Measurements from ENCODE around the gene CD248. TPM values are rescaled to one million over a fixed set of nuclear protein-coding genes. Genes with fewer than 3 reads are reported as not detected.

CD248 gene
- polyA plus RNA-seq, 2 of the 4 experiments (the other 2 are of a cell fraction) = 0.03 TPM; not detected in 1

DNA sequence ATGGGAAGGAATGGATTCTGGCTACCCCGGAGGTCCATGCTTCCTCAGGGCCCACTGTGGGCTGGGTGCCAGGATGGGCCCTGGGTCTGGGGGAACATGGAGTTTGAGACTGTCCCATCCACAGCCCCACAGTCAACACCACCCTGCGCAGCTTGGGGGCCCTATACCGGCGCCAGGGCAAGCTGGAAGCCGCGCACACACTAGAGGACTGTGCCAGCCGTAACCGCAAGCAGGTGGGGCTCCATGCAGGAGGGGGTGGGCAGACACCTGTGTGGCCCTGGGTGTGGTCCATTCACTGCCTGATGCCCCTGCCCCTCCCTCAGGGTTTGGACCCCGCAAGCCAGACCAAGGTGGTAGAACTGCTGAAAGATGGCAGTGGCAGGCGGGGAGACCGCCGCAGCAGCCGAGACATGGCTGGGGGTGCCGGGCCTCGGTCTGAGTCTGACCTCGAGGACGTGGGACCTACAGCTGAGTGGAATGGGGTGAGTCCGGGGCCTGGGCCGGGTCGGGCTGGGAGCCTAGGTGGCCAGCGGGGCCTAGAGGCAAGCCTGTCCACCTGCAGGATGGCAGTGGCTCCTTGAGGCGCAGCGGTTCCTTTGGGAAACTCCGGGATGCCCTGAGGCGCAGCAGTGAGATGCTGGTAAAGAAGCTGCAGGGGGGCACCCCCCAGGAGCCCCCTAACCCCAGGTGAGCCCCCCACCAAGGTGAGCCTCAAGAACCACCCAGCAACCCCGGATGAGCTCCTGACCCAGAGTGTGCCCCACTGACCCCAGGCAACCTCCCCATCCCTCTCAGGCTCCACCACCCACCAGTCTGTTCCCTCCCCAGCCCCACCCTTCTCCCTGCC is 51.1 kb downstream of the CD248 start:
- H3K4me3 ChIP-seq = no peak overlapping the region
- 87% methylated on average over 14 of the region's 26 CpGs for WGBS (ENCODE audit: missing lambda C conversion rate)
- peaks cover 19% of the 10 kb centered on the region for H3K4me1 ChIP-seq
- TF ChIP-seq HOXB5 (CRISPR knock-in tag; IDR thresholded peaks at IDR 0.05) = no peak
- TF ChIP-seq NR3C1 (IDR thresholded peaks at IDR 0.05) = no peak
- no peak for TF ChIP-seq HOXB13 (CRISPR knock-in tag; IDR thresholded peaks at IDR 0.05; ENCODE audit: low read depth)
- TF ChIP-seq RCOR1 (IDR thresholded peaks at IDR 0.05; ENCODE audit: low read depth, low read length) = no peak
- no peak for TF ChIP-seq ZSCAN20 (CRISPR knock-in tag; IDR thresholded peaks at IDR 0.05)
- no peak for TF ChIP-seq NPAS2 (CRISPR knock-in tag; IDR thresholded peaks at IDR 0.05; ENCODE audit: borderline replicate concordance)
- no peak for TF ChIP-seq ZC3H11A (IDR thresholded peaks at IDR 0.05)
- TF ChIP-seq ZFP36 (IDR thresholded peaks at IDR 0.05; ENCODE audit: borderline replicate concordance, partially characterized antibody) = no peak
- TF ChIP-seq TP53 (CRISPR knock-in tag; IDR thresholded peaks at IDR 0.05) = no peak
- TF ChIP-seq EP300 (IDR thresholded peaks at IDR 0.05) = no peak
- no peak for ATAC-seq
- DNase-seq (ENCODE audit: low read depth in 1 of 2, low spot score in 1 of 2) = no peak
- H3K9me3 ChIP-seq = no peaks in the 10 kb centered on the region
- no peak overlapping the region for H3K27ac ChIP-seq
- POLR2A ChIA-PET = no interaction called here
- H3K4me2 ChIP-seq = no peak overlapping the region
- CTCF ChIA-PET = interaction anchor here (0.7 to 2.8 kb wide), 4 partner anchors 15 to 46 kb away, joined by 3 to 13 read pairs (median 3); partner anchors contain the start of gene TMEM151A
- FAIRE-seq = no peak

DNA sequence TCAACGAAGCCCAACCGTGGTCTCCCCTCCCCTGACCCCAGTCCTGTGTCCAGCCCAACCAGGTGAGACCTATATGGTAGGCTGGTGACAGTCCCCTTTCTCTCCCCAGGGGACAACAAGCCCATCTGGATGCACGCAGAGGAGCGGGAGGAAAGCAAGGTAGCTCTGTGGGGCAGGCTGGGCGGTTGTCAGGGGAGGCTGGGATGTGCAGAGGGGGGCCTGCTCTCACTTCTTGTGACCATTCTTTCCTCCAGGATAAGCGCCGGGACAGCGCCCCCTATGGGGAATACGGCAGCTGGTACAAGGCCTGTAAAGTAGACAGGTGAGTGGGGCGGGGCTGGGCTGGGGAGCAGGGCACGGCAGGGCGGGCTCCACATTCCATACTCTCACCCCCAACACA is 51.9 kb downstream of the CD248 start:
- FAIRE-seq = no peak
- H3K4me2 ChIP-seq = no peak overlapping the region
- no peaks in the 10 kb centered on the region for H3K9me3 ChIP-seq
- TF ChIP-seq, protein P1, sequence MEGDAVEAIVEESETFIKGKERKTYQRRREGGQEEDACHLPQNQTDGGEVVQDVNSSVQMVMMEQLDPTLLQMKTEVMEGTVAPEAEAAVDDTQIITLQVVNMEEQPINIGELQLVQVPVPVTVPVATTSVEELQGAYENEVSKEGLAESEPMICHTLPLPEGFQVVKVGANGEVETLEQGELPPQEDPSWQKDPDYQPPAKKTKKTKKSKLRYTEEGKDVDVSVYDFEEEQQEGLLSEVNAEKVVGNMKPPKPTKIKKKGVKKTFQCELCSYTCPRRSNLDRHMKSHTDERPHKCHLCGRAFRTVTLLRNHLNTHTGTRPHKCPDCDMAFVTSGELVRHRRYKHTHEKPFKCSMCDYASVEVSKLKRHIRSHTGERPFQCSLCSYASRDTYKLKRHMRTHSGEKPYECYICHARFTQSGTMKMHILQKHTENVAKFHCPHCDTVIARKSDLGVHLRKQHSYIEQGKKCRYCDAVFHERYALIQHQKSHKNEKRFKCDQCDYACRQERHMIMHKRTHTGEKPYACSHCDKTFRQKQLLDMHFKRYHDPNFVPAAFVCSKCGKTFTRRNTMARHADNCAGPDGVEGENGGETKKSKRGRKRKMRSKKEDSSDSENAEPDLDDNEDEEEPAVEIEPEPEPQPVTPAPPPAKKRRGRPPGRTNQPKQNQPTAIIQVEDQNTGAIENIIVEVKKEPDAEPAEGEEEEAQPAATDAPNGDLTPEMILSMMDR (IDR thresholded peaks at IDR 0.05) = peak; percentile 31; the same call in 2 of the 3 replicates
- TF ChIP-seq BHLHE40 (IDR thresholded peaks at IDR 0.05; ENCODE audit: low read depth, low read length) = no peak
- H3K27ac ChIP-seq = no peak overlapping the region
- no peak for ATAC-seq
- DNase-seq (ENCODE audit: low read depth in 1 of 2, low spot score in 1 of 2) = peak in 1 of 2 experiments; percentile 41
- CTCF ChIA-PET = interaction anchor here (0.5 to 0.9 kb wide), 4 partner anchors 14 to 120 kb away, joined by 3 read pairs; partner anchors contain the start of gene TMEM151A
- WGBS (ENCODE audit: missing lambda C conversion rate) = 86% methylated on average over 10 of the region's 12 CpGs
- H3K4me1 ChIP-seq = peaks cover 17% of the 10 kb centered on the region
- H3K4me3 ChIP-seq = no peak overlapping the region
- POLR2A ChIA-PET = no interaction called here

Other genes with a start within 250 kb of the CD248 start
- 48.2 and 71.7 TPM in 2 replicates for gene PACS1, start 246.8 kb downstream of the CD248 start, polyA plus RNA-seq (2011; rRNA removed)
- gene PACS1, start 246.8 kb downstream of the CD248 start, polyA plus RNA-seq (2017; fragmentation: RNase III; extraction: RNeasy Plus Mini Kit Qiagen cat#74134 plus additional on column Dnase treatment) = 49.4 to 64.0 TPM (median 59.1 TPM) in 3 replicates
- gene KLC2, start 59.3 kb downstream of the CD248 start, polyA plus RNA-seq (2011; rRNA removed) = 13.7 and 13.8 TPM in 2 replicates
- gene KLC2, start 59.3 kb downstream of the CD248 start, polyA plus RNA-seq (2017; fragmentation: RNase III; extraction: RNeasy Plus Mini Kit Qiagen cat#74134 plus additional on column Dnase treatment) = 35.1 to 35.8 TPM (median 35.2 TPM) in 3 replicates
- 87.8 and 104 TPM in 2 replicates for gene RAB1B, start 48.4 kb downstream of the CD248 start, polyA plus RNA-seq (2011; rRNA removed)
- gene RAB1B, start 48.4 kb downstream of the CD248 start, polyA plus RNA-seq (2017; fragmentation: RNase III; extraction: RNeasy Plus Mini Kit Qiagen cat#74134 plus additional on column Dnase treatment) = 141 to 149 TPM (median 147 TPM) in 3 replicates
- gene CNIH2, start 38.9 kb downstream of the CD248 start, polyA plus RNA-seq (2011; rRNA removed) = 0.95 and 0.98 TPM in 2 replicates
- gene CNIH2, start 38.9 kb downstream of the CD248 start, polyA plus RNA-seq (2017; fragmentation: RNase III; extraction: RNeasy Plus Mini Kit Qiagen cat#74134 plus additional on column Dnase treatment) = 1.1 to 1.5 TPM (median 1.3 TPM) in 3 replicates
- gene YIF1A, start 27.9 kb downstream of the CD248 start, polyA plus RNA-seq (2011; rRNA removed) = 99.7 and 132 TPM in 2 replicates
- gene YIF1A, start 27.9 kb downstream of the CD248 start, polyA plus RNA-seq (2017; fragmentation: RNase III; extraction: RNeasy Plus Mini Kit Qiagen cat#74134 plus additional on column Dnase treatment) = 79.7 to 91.3 TPM (median 82.0 TPM) in 3 replicates
- gene TMEM151A, start 25.1 kb downstream of the CD248 start, polyA plus RNA-seq (2011; rRNA removed) = 0.44 and 0.62 TPM in 2 replicates
- gene TMEM151A, start 25.1 kb downstream of the CD248 start, polyA plus RNA-seq (2017; fragmentation: RNase III; extraction: RNeasy Plus Mini Kit Qiagen cat#74134 plus additional on column Dnase treatment) = 1.3 to 1.8 TPM (median 1.6 TPM) in 3 replicates
- gene RIN1, start 19.4 kb upstream of the CD248 start, polyA plus RNA-seq (2011; rRNA removed) = 2.0 and 2.3 TPM in 2 replicates
- 9.3 to 10.6 TPM (median 9.7 TPM) in 3 replicates for gene RIN1, start 19.4 kb upstream of the CD248 start, polyA plus RNA-seq (2017; fragmentation: RNase III; extraction: RNeasy Plus Mini Kit Qiagen cat#74134 plus additional on column Dnase treatment)
- gene BRMS1, start 28.1 kb upstream of the CD248 start, polyA plus RNA-seq (2011; rRNA removed) = 47.4 and 56.2 TPM in 2 replicates
- 87.5 to 90.8 TPM (median 89.9 TPM) in 3 replicates for gene BRMS1, start 28.1 kb upstream of the CD248 start, polyA plus RNA-seq (2017; fragmentation: RNase III; extraction: RNeasy Plus Mini Kit Qiagen cat#74134 plus additional on column Dnase treatment)
- 11.0 and 12.2 TPM in 2 replicates for gene B4GAT1, start 30.6 kb upstream of the CD248 start, polyA plus RNA-seq (2011; rRNA removed)
- gene B4GAT1, start 30.6 kb upstream of the CD248 start, polyA plus RNA-seq (2017; fragmentation: RNase III; extraction: RNeasy Plus Mini Kit Qiagen cat#74134 plus additional on column Dnase treatment) = 15.3 to 18.7 TPM (median 18.0 TPM) in 3 replicates
- 2.6 and 3.9 TPM in 2 replicates for gene SLC29A2, start 54.7 kb upstream of the CD248 start, polyA plus RNA-seq (2011; rRNA removed)
- 4.3 to 7.6 TPM (median 6.4 TPM) in 3 replicates for gene SLC29A2, start 54.7 kb upstream of the CD248 start, polyA plus RNA-seq (2017; fragmentation: RNase III; extraction: RNeasy Plus Mini Kit Qiagen cat#74134 plus additional on column Dnase treatment)
- gene NPAS4, start 104.0 kb upstream of the CD248 start, polyA plus RNA-seq (2011; rRNA removed) = not detected in 2 replicates
- gene NPAS4, start 104.0 kb upstream of the CD248 start, polyA plus RNA-seq (2017; fragmentation: RNase III; extraction: RNeasy Plus Mini Kit Qiagen cat#74134 plus additional on column Dnase treatment) = 0.03 TPM in 1 of 3 replicates, not detected in the others
- gene MRPL11, start 121.8 kb upstream of the CD248 start, polyA plus RNA-seq (2011; rRNA removed) = 62.9 and 70.1 TPM in 2 replicates
- gene MRPL11, start 121.8 kb upstream of the CD248 start, polyA plus RNA-seq (2017; fragmentation: RNase III; extraction: RNeasy Plus Mini Kit Qiagen cat#74134 plus additional on column Dnase treatment) = 71.9 to 73.8 TPM (median 73.5 TPM) in 3 replicates
- gene PELI3, start 149.9 kb upstream of the CD248 start, polyA plus RNA-seq (2011; rRNA removed) = 2.3 and 2.7 TPM in 2 replicates
- gene PELI3, start 149.9 kb upstream of the CD248 start, polyA plus RNA-seq (2017; fragmentation: RNase III; extraction: RNeasy Plus Mini Kit Qiagen cat#74134 plus additional on column Dnase treatment) = 4.4 to 5.7 TPM (median 5.6 TPM) in 3 replicates
- 52.2 TPM in 2 replicates for gene DPP3, start 163.4 kb upstream of the CD248 start, polyA plus RNA-seq (2011; rRNA removed)
- gene DPP3, start 163.4 kb upstream of the CD248 start, polyA plus RNA-seq (2017; fragmentation: RNase III; extraction: RNeasy Plus Mini Kit Qiagen cat#74134 plus additional on column Dnase treatment) = 70.5 to 71.7 TPM (median 71.1 TPM) in 3 replicates
- 12.5 and 14.7 TPM in 2 replicates for gene BBS1, start 193.6 kb upstream of the CD248 start, polyA plus RNA-seq (2011; rRNA removed)
- gene BBS1, start 193.6 kb upstream of the CD248 start, polyA plus RNA-seq (2017; fragmentation: RNase III; extraction: RNeasy Plus Mini Kit Qiagen cat#74134 plus additional on column Dnase treatment) = 10.9 to 13.4 TPM (median 12.5 TPM) in 3 replicates
- gene ZDHHC24, start 229.0 kb upstream of the CD248 start, polyA plus RNA-seq (2011; rRNA removed) = 8.4 and 8.6 TPM in 2 replicates
- gene ZDHHC24, start 229.0 kb upstream of the CD248 start, polyA plus RNA-seq (2017; fragmentation: RNase III; extraction: RNeasy Plus Mini Kit Qiagen cat#74134 plus additional on column Dnase treatment) = 6.8 to 9.3 TPM (median 8.7 TPM) in 3 replicates
- 0.03 TPM in 1 of 2 replicates, not detected in the other for gene ACTN3, start 229.9 kb upstream of the CD248 start, polyA plus RNA-seq (2011; rRNA removed)
- gene ACTN3, start 229.9 kb upstream of the CD248 start, polyA plus RNA-seq (2017; fragmentation: RNase III; extraction: RNeasy Plus Mini Kit Qiagen cat#74134 plus additional on column Dnase treatment) = not detected in 3 replicates